ENCODE results near the gene RRP8.

DNA sequence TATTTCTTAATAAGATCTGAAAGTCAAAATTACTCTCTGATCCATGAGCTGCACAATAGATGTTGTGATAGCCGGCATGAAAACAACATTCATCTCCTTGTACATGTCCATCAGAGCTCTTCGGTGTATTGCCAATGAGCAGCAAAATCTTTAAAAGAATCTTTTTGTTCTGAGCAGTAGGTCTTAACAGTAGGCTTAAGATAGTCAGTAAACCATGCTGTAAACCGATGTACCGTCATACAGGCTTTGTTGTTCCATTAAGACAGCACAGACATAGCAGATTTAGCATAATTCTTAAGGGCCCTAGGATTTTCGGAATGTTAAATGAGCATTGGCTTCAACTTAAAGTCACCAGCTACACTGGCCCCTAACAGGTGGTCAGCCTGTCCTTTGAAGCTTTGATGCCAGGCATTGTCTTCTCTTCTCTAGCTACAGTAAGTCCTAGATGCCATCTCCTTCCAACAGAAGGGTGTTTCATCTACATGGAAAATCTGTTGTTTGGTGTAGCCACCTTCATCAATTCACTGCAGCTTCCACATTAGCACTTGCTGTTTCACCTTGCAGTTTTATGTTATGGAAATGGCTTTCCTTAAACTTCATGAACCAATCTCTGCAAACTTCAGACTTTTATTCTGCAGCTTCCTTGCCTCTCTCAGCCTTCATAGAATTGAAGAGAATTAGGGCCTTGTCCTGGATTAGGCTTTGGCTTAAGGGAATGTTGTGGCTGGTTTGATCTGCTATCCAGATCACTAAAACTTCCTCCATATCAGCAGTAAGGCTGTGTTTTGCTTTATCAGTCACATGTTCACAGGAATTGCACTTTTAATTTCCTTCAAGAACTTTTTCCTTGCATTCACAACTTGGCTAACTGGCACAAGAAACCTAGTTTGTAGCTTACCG is 28.4 kb downstream of the RRP8 start:
- TF ChIP-seq, protein P1, sequence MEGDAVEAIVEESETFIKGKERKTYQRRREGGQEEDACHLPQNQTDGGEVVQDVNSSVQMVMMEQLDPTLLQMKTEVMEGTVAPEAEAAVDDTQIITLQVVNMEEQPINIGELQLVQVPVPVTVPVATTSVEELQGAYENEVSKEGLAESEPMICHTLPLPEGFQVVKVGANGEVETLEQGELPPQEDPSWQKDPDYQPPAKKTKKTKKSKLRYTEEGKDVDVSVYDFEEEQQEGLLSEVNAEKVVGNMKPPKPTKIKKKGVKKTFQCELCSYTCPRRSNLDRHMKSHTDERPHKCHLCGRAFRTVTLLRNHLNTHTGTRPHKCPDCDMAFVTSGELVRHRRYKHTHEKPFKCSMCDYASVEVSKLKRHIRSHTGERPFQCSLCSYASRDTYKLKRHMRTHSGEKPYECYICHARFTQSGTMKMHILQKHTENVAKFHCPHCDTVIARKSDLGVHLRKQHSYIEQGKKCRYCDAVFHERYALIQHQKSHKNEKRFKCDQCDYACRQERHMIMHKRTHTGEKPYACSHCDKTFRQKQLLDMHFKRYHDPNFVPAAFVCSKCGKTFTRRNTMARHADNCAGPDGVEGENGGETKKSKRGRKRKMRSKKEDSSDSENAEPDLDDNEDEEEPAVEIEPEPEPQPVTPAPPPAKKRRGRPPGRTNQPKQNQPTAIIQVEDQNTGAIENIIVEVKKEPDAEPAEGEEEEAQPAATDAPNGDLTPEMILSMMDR (IDR thresholded peaks at IDR 0.05): no peak
- no peak for TF ChIP-seq POLR2A (IDR thresholded peaks at IDR 0.05)
